ENCODE measurements around the gene DNAH14.

DNA sequence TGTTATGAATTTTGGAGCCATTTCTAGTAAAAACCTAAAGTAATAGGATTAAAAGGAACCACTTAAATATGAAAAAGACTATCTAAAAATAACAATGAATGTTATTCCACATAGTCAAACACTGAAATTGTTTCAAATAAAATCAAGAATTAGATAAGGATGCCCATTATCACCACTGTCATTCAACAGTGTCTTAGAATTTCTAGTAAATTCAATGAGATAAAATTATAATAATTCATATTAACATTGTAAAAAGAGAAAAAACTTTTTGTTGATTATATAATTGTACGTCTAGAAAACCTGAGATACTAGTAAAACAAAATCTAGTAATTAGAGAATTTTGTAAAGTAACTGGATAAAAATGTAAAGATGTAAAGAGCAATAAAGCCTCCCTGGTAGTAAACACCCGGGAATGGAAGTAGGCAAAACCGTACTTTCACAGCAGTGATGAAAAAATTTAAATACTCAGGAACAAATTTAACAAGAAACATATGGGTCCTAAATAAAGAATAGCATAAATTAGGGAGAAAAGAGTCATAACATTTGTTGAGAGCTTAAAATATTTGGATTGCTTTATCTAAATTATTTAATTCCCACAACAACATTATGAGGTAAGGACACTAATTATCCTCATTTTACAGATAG lies 442.0 kb downstream of the DNAH14 start:
- TF ChIP-seq RNF2 (IDR thresholded peaks at IDR 0.05; ENCODE audit: borderline replicate concordance, low read depth, low read length, missing control alignments, poor library complexity, severe bottlenecking) = no peak
- no peak for TF ChIP-seq HDAC6 (IDR thresholded peaks at IDR 0.05; ENCODE audit: low read depth, low read length)
- TF ChIP-seq ASH2L (IDR thresholded peaks at IDR 0.05; ENCODE audit: low read length) = no peak
- no peak for TF ChIP-seq YY1 (IDR thresholded peaks at IDR 0.05; ENCODE audit: low read depth, low read length)
- no peak for TF ChIP-seq CEBPB (IDR thresholded peaks at IDR 0.05; ENCODE audit: low read depth, low read length)

All from H1 (cell line).